Keratinocyte (primary cell): Measurements from ENCODE around the gene NUP98. TPM values are rescaled to one million over a fixed set of nuclear protein-coding genes. Genes with fewer than 3 reads are reported as not detected.

Experiments
- DNase-seq: peaks from one replicate; pipeline ENCODE4 v3.0.0-alpha.2; 2011; ENCODE audit warnings: low read depth, missing footprints, low spot score
- FAIRE-seq: peaks from 2 replicates; lab custom pipeline; 2011; peaks lifted over from hg19 to GRCh38; lab: Jason Lieb, UNC
- H2AFZ ChIP-seq: 2 replicates; pipeline ENCODE4 v1.6.0; 2012; ENCODE audit warnings: low read length, control low read depth, inconsistent platforms; ENCODE audit not compliant: control insufficient read depth
- H3K27ac ChIP-seq: 2 replicates; pipeline ENCODE4 v1.5.1; 2011; ENCODE audit warnings: low read length; ENCODE audit not compliant: control insufficient read depth, insufficient read depth
- H3K27me3 ChIP-seq: 3 replicates; pipeline ENCODE4 v1.6.0; 2011; ENCODE audit warnings: low read length; ENCODE audit not compliant: control insufficient read depth, insufficient read depth; ENCODE audit errors: extremely low read depth
- H3K36me3 ChIP-seq, 2 experiments: 2 replicates in 1 of 2; 3 replicates in 1 of 2; pipeline ENCODE4 v1.5.1; 2011; ENCODE audit warnings: low read length in 2 of 2, mild to moderate bottlenecking in 1 of 2; ENCODE audit not compliant: control insufficient read depth in 2 of 2, insufficient read depth in 2 of 2; ENCODE audit errors: extremely low read depth in 1 of 2
- H3K4me1 ChIP-seq: 3 replicates; pipeline ENCODE4 v1.5.1; 2011; ENCODE audit warnings: low read length; ENCODE audit not compliant: control insufficient read depth, insufficient read depth; ENCODE audit errors: extremely low read depth
- H3K4me2 ChIP-seq: 3 replicates; pipeline ENCODE4 v1.6.0; 2011; ENCODE audit warnings: low read depth, low read length; ENCODE audit not compliant: control insufficient read depth, insufficient read depth; ENCODE audit errors: extremely low read depth
- H3K4me3 ChIP-seq, 3 experiments: fragments of 200-600 bp in 1 of 3; sonication (generic) in 1 of 3; 2 replicates in 2 of 3; 3 replicates in 1 of 3; pipeline ENCODE4 v1.5.1; 2011 to 2016; ENCODE audit warnings: low read length in 3 of 3, mild to moderate bottlenecking in 3 of 3, control low read depth in 2 of 3, inconsistent platforms in 1 of 3, low read depth in 1 of 3, mixed read lengths in 1 of 3, mixed run types in 1 of 3, moderate library complexity in 1 of 3; ENCODE audit not compliant: control insufficient read depth in 2 of 3, insufficient read depth in 2 of 3; ENCODE audit errors: extremely low read depth in 1 of 3
- H3K79me2 ChIP-seq: 2 replicates; pipeline ENCODE4 v1.6.0; 2012; ENCODE audit warnings: low read length; ENCODE audit not compliant: control insufficient read depth, insufficient read depth
- H3K9ac ChIP-seq: 3 replicates; pipeline ENCODE4 v1.6.0; 2011; ENCODE audit warnings: low read length; ENCODE audit not compliant: control insufficient read depth, insufficient read depth; ENCODE audit errors: extremely low read depth
- H3K9me1 ChIP-seq: 3 replicates; pipeline ENCODE4 v1.6.0; 2011; ENCODE audit warnings: low read length; ENCODE audit not compliant: control insufficient read depth, insufficient read depth; ENCODE audit errors: extremely low read depth
- H3K9me3 ChIP-seq: 2 replicates; pipeline ENCODE4 v1.5.1; 2012; ENCODE audit warnings: low read depth, low read length; ENCODE audit not compliant: control insufficient read depth
- H4K20me1 ChIP-seq: 3 replicates; pipeline ENCODE4 v1.6.0; 2011; ENCODE audit warnings: low read length; ENCODE audit not compliant: control insufficient read depth, insufficient read depth; ENCODE audit errors: extremely low read depth
- CTCF ChIP-seq, 3 experiments: IDR thresholded peaks in 1 of 3; conservative IDR thresholded peaks in 1 of 3; optimal IDR thresholded peaks in 1 of 3; 2 replicates in 2 of 3; 3 replicates in 1 of 3; pipeline versions ENCODE3 to v1.5.1; 2011; ENCODE audit warnings: low read length in 3 of 3, mild to moderate bottlenecking in 3 of 3, moderate library complexity in 2 of 3, control low read depth in 1 of 3, inconsistent platforms in 1 of 3; ENCODE audit not compliant: insufficient read depth in 2 of 3; ENCODE audit errors: extremely low read depth in 1 of 3
- EZH2 ChIP-seq: IDR thresholded peaks from one replicate; pipeline ENCODE4 v1.6.1; 2012; ENCODE audit warnings: inconsistent platforms, mild to moderate bottlenecking, low read length, moderate library complexity
- dilution Hi-C: fragments of 300-500 bp; cut with MboI; formaldehyde crosslinking; loops from one replicate; pipeline ENCODE4 v1.7.0; 2020; ENCODE audit warnings: low sequenced_read_pairs; ENCODE audit not compliant: extremely low pct_ligation_motif_present
- polyA plus RNA-seq, 5 experiments: library from polyadenylated mRNA; depleted of rRNA in 3 of 5; stranded (reverse) in 3 of 5; stranded (forward) in 1 of 5; unstranded in 1 of 5; fragments of >200 nt; gene quantifications; 1 replicate in 1 of 5; 2 replicates in 3 of 5; 3 replicates in 1 of 5; pipeline versions ENCODE4 v1.2.1 to v1.2.3, GENCODE V29; 2011 to 2012; ENCODE audit warnings: missing spikeins in 2 of 5, low read depth in 1 of 5, low replicate concordance in 1 of 5

Gene NUP98
- polyA plus RNA-seq, 1 donor (not counting 4 experiments of a cell fraction or from before 2014, with no cell fraction given), result 66.9 TPM

GRCh38 chr11:3738723-3739122 lies 58.6 kb downstream of the NUP98 start:
- H3K9ac ChIP-seq, result no peak overlapping the region
- H3K79me2 ChIP-seq, result peaks cover 4% of the 10 kb centered on the region
- H2AFZ ChIP-seq, result no peak overlapping the region
- H4K20me1 ChIP-seq, result no peaks in the 10 kb centered on the region
- DNase-seq (no peak), FAIRE-seq (no peak)
- dilution Hi-C loops, result no loop called here
- peaks cover 22 to 24% of the 10 kb centered on the region in 2 experiments for H3K36me3 ChIP-seq
- no peak overlapping the region for H3K27ac ChIP-seq
- H3K4me2 ChIP-seq, result no peak overlapping the region
- no peaks in the 10 kb centered on the region for H3K9me3 ChIP-seq
- TF ChIP-seq CTCF (optimal IDR thresholded peaks at IDR 0.05 in 1 of 3, IDR thresholded peaks at IDR 0.05 in 1 of 3, conservative IDR thresholded peaks at IDR 0.05 in 1 of 3; ENCODE audit: extremely low read depth in 1 of 3, insufficient read depth in 2 of 3, low read length in 3 of 3) (no peak), EZH2 (no peak)
- no peaks in the 10 kb centered on the region for H3K9me1 ChIP-seq
- H3K27me3 ChIP-seq, result no peaks in the 10 kb centered on the region
- H3K4me1 ChIP-seq, result no peaks in the 10 kb centered on the region
- H3K4me3 ChIP-seq, result no peak overlapping the region

GRCh38 chr11:3738241-3738640 lies 59.1 kb downstream of the NUP98 start:
- H3K27me3 ChIP-seq, result no peaks in the 10 kb centered on the region
- no peaks in the 10 kb centered on the region for H3K9me1 ChIP-seq
- peaks cover 4% of the 10 kb centered on the region for H3K79me2 ChIP-seq
- H3K4me1 ChIP-seq, result no peaks in the 10 kb centered on the region
- TF ChIP-seq CTCF (optimal IDR thresholded peaks at IDR 0.05 in 1 of 3, IDR thresholded peaks at IDR 0.05 in 1 of 3, conservative IDR thresholded peaks at IDR 0.05 in 1 of 3; ENCODE audit: extremely low read depth in 1 of 3, insufficient read depth in 2 of 3, low read length in 3 of 3) (no peak), EZH2 (no peak)
- no peak overlapping the region for H3K4me2 ChIP-seq
- DNase-seq, result no peak
- dilution Hi-C loops, result no loop called here
- no peak overlapping the region for H3K4me3 ChIP-seq
- H3K9ac ChIP-seq, result no peak overlapping the region
- no peaks in the 10 kb centered on the region for H4K20me1 ChIP-seq
- no peak for FAIRE-seq
- H3K9me3 ChIP-seq, result no peaks in the 10 kb centered on the region
- H3K27ac ChIP-seq, result no peak overlapping the region
- H3K36me3 ChIP-seq, result peaks cover 24% of the 10 kb centered on the region in 2 experiments
- no peak overlapping the region for H2AFZ ChIP-seq
